Head of caudate nucleus (tissue), 42 donors: ENCODE results near the gene EPB41L4A.
A peak's percentile ranks its signal among the peaks of the same experiment; 100 is the strongest.

Experiments used
- DNase-seq, 42 donors: peaks; one replicate each; pipeline versions ENCODE4 v3.0.0 to v3.0.0-alpha.2; 2020 to 2021; ENCODE audit warnings: mixed read lengths in 7 of 42
- intact Hi-C: fragments of 100-400 bp; cut with DNase I; formaldehyde crosslinking; loops from one replicate; pipeline ENCODE4 v1.15.0; 2022

The EPB41L4A gene

DNA sequence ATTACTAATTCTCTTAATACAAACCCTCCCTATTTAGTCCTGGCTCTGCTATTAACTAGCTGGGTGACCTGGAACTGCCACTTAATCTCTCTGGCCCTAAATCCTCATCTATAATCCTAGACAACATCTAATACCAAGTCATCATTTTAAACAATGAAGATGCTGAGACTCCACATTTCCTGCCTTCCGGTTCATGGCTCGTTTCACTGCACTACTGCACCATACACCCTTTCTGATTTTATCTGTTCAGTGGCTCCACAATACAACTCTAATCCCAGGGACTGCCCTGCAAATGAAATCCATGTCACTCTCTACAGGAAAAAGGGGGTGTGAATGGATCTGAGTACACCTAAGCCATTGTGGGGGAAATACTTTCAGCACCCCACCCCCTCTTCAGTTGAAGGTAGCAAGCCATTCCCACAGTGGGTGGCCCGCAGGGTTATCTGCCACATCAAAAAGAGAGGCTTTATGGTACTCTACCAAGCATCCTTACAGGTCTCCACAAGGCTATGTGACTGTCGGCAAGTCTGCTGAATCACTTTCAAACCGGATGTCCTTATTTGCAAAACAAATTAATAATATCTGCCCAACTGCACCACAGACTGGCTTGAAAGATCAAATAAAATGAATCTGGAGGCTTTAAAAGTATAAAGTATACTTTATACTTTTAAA is 89.5 kb downstream of the EPB41L4A start:
- DNase-seq: no peak
- intact Hi-C loops: no loop called here

DNA sequence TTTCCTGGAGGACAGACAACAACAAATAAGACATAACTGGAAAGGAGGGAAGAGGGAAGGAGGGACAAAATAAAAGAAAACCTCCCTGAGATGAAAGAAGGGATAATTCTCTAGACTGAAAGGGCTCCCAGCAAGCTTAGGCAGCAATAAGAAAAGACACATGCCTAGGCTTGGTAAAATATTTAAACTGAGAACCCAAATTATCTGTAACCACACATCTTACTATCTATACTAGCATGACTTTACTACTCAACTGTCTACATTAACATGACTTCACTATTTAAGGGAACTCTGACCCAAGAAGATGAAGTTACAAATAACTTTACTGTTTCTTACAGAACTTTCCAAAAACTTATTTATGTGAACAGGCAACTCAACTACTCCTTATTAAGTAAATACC is 95.9 kb downstream of the EPB41L4A start:
- intact Hi-C loops: no loop called here
- DNase-seq: no peak

DNA sequence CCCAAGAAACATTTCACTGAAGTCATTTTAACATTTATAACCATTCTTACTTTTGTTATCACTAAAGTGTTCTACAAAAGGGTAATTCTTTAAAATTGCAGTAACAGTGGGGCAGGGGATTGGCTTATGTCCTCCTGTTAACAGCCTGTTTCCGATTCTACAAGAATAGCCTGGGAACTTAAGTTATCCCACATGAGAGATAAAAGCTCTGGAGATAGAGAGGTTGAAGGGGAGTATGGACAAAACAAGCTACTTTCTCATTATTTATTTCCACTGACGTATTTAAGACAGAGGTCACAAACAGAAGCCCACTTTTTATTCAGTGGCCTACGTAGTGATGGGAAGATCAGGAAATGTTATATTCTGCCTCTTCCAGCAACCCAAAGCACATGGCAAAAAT is 98.7 kb downstream of the EPB41L4A start:
- intact Hi-C loops: no loop called here
- DNase-seq: no peak

- no peak for DNase-seq
- intact Hi-C loops: no loop called here
Measured at GRCh38 chr5:112318346-112318745, 100.7 kb downstream of the EPB41L4A start.

DNA sequence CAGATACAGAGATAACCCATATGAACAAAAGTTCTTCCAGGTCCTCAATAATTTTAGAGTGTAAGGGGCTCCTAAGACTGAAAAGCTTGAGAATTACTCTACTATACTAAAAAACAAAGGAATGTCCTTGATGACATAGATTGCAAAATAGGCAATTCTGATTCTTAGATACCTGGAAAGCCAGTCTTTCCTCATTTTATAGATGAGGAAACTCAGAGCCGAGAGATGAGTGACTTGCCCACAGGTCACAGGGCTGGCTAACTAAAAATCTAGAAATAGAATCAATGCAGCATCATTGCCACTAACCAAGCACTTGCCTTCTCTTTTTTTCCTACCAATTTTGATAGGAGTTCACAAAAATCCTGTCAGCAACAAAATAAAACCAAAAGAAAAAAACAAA is 101.2 kb downstream of the EPB41L4A start:
- intact Hi-C loops: no loop called here
- DNase-seq: no peak

DNA sequence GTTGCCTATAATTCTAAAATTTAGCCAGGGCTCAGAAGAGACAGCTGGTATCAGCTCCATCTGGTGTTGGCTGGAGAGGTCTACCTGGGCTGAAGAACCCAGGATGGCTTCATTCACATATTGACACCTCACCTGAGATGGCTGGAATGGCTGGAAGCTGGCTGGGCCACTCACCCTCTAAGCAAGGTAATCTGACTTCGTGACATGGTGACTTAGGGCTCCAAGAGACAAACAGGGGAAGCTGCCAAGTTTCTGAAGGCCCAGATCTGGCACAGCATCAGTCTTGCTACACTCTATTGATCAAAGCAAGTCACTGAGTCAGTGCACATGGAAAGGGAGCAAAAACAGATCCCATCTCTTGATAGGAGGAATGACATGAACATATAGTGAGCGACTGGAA is 102.3 kb downstream of the EPB41L4A start:
- intact Hi-C loops: no loop called here
- no peak for DNase-seq

GRCh38 chr5:112316006-112316405 is 103.1 kb downstream of the EPB41L4A start:
- intact Hi-C loops: no loop called here
- DNase-seq: no peak

- DNase-seq: no peak
- intact Hi-C loops: no loop called here
Measured at GRCh38 chr5:112312295-112313275, 106.5 kb downstream of the EPB41L4A start.

DNA sequence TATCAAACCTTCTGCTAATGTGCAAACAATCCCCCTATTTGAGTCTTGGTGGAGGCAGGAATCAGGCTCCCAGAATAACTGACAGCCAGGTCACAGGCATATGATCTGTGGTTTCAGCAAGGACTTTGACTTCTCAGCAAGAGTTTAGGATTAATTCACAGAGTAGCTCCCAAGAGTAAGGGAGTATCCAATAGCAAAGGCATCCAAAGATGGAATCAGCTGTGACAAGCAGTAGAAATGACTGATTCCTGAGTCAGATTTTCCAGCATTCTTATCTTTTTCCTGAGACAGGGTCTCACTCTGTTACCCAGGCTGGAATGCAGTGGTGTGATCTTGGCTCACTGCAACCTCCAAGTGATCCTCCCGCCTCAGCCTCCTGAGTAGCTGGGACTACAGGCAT is 108.3 kb downstream of the EPB41L4A start:
- DNase-seq: no peak

GRCh38 chr5:112308608-112309007 is 110.5 kb downstream of the EPB41L4A start:
- DNase-seq: no peak
- intact Hi-C loops: no loop called here

More for the DNA sequence above, 108.3 kb downstream of the EPB41L4A start:
- intact Hi-C loops: no loop called here

- DNase-seq: no peak
- intact Hi-C loops: no loop called here
Measured at GRCh38 chr5:112306956-112307355, 112.1 kb downstream of the EPB41L4A start.

DNA sequence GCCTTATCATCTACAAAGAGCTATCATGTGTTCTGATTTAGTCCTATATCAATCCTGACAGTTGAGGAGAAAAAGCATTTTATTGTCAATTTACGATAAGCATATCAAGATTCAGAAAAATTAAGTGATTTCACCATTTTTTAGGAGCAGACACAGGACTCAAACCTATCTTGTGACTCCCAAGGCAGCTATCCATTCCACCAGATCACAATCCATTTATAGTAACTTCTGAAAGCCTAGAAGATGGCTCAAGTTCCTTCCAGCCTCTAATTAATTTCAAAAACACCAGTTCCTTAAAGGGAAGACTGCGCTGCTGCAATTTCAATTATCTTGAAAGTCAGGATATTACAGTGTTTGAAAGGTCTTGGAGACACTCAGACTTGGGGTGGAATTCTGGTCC is 114.3 kb downstream of the EPB41L4A start:
- intact Hi-C loops: no loop called here
- DNase-seq: no peak

GRCh38 chr5:112303685-112304084 is 115.4 kb downstream of the EPB41L4A start:
- DNase-seq: no peak
- intact Hi-C loops: no loop called here

GRCh38 chr5:112294126-112294525 is 125.0 kb downstream of the EPB41L4A start:
- intact Hi-C loops: no loop called here
- DNase-seq: peak in 39 of 42 donors; percentile 17 to 84 (median 55)

GRCh38 chr5:112293587-112293986 is 125.5 kb downstream of the EPB41L4A start:
- DNase-seq: peak in 38 of 42 donors; percentile 6 to 74 (median 43)

DNA sequence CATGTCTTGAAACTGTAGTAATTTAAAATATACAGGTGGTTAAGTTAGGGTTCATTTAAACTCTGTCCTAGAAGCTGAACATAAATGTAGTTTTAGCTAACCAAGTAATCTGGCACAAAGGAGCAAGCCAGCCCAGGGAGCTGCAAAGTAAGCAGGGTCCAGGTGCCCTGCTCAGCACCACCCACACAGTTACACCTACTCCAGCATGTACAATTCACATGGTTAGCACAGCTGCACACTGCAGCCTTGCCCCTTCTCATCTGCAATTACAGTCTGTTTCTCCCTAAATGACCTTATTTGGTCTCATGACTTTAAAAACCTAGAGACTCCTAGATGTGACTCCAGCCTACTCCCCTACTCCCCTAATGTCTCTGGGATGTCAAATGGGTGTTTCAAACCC is 128.4 kb downstream of the EPB41L4A start:
- DNase-seq: no peak

More at GRCh38 chr5:112293587-112293986, 125.5 kb downstream of the EPB41L4A start:
- intact Hi-C loops: no loop called here

GRCh38 chr5:112289465-112289864 is 129.6 kb downstream of the EPB41L4A start:
- intact Hi-C loops: no loop called here

More for the DNA sequence above, 128.4 kb downstream of the EPB41L4A start:
- intact Hi-C loops: no loop called here

GRCh38 chr5:112283943-112284929 is 134.8 kb downstream of the EPB41L4A start:
- intact Hi-C loops: no loop called here
- DNase-seq: no peak

More at GRCh38 chr5:112289465-112289864, 129.6 kb downstream of the EPB41L4A start:
- no peak for DNase-seq

DNA sequence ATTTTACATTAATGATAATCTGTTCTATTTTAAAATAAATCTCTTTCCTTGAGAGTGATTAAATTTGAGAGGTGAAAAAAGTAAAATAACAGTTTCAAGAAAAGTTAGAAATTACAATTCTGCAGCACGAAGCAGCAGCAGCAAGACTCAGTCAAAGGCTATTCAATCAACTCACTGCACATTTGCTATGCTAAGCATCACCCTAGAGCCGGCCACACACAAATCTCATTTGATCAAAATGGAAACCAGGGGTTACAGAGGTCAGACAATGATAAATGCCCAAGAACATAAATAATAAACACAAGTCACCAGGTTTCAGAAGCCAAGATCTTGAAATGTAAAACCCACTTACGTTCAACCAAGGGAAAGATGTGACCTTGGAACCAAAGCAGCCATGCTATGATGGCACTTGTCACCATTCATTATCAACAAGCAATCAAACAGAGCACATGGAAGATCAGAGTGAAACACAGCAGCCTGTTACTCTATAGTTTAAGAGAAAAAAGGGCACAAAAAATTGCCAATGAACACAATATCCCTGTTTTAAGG is 136.0 kb downstream of the EPB41L4A start:
- no peak for DNase-seq
- intact Hi-C loops: no loop called here
